Trophoblast cell (in vitro differentiated cells and primary cell): ENCODE measurements around the gene CDKAL1.

ENCODE experiments used
- DNase-seq, 2 donors: peaks; one replicate each; pipeline ENCODE4 v3.0.0-alpha.2; 2016
- H2AFZ ChIP-seq: 2 replicates; pipeline ENCODE4 v1.6.1; 2013; ENCODE audit warnings: low read length, moderate library complexity, mild to moderate bottlenecking; ENCODE audit not compliant: insufficient read depth, poor library complexity
- H2AK5ac ChIP-seq: 2 replicates; pipeline ENCODE4 v1.6.1; 2013; ENCODE audit warnings: mild to moderate bottlenecking, low read length
- H2BK120ac ChIP-seq: 2 replicates; pipeline ENCODE4 v1.6.1; 2013; ENCODE audit warnings: low read length, mild to moderate bottlenecking, moderate library complexity; ENCODE audit not compliant: insufficient read depth, poor library complexity
- H2BK12ac ChIP-seq: 2 replicates; pipeline ENCODE4 v1.6.1; 2013; ENCODE audit warnings: mild to moderate bottlenecking, low read length, moderate library complexity
- H2BK5ac ChIP-seq: 2 replicates; pipeline ENCODE4 v1.6.1; 2013; ENCODE audit warnings: low read length, low read depth, moderate library complexity, mild to moderate bottlenecking; ENCODE audit not compliant: poor library complexity
- H3K14ac ChIP-seq: 2 replicates; pipeline ENCODE4 v1.6.1; 2013; ENCODE audit warnings: mild to moderate bottlenecking, low read length
- H3K18ac ChIP-seq: 2 replicates; pipeline ENCODE4 v1.6.1; 2013; ENCODE audit warnings: mild to moderate bottlenecking, low read length
- H3K23ac ChIP-seq: 2 replicates; pipeline ENCODE4 v1.6.1; 2013; ENCODE audit warnings: low read length
- H3K27ac ChIP-seq: 2 replicates; pipeline ENCODE4 v1.5.1; 2013; ENCODE audit warnings: low read depth, mild to moderate bottlenecking, inconsistent platforms, low read length, moderate library complexity
- H3K27me3 ChIP-seq: 2 replicates; pipeline ENCODE4 v1.6.1; 2013; ENCODE audit warnings: inconsistent platforms, mild to moderate bottlenecking, low read length, moderate library complexity; ENCODE audit not compliant: insufficient read depth
- H3K36me3 ChIP-seq, 2 experiments: 1 replicate in 1 of 2; 2 replicates in 1 of 2; pipeline ENCODE4 v1.6.1; 2013; ENCODE audit warnings: low read length in 2 of 2, mild to moderate bottlenecking in 2 of 2, moderate library complexity in 1 of 2; ENCODE audit not compliant: insufficient read depth in 2 of 2, control insufficient read depth in 1 of 2
- H3K4ac ChIP-seq: 2 replicates; pipeline ENCODE4 v1.6.1; 2013; ENCODE audit warnings: low read depth, mild to moderate bottlenecking, low read length, moderate library complexity
- H3K4me1 ChIP-seq, 2 experiments: 1 replicate in 1 of 2; 2 replicates in 1 of 2; pipeline ENCODE4 v1.6.1; 2013; ENCODE audit warnings: low read length in 2 of 2, mild to moderate bottlenecking in 2 of 2, moderate library complexity in 1 of 2; ENCODE audit not compliant: insufficient read depth in 2 of 2, control insufficient read depth in 1 of 2
- H3K4me2 ChIP-seq: 2 replicates; pipeline ENCODE4 v1.6.1; 2013; ENCODE audit warnings: inconsistent platforms, mild to moderate bottlenecking, low read length, moderate library complexity
- H3K4me3 ChIP-seq: 2 replicates; pipeline ENCODE4 v1.5.1; 2013; ENCODE audit warnings: mild to moderate bottlenecking, low read depth, low read length, inconsistent platforms
- H3K79me1 ChIP-seq: one replicate; pipeline ENCODE4 v1.6.1; 2013; ENCODE audit warnings: low read length
- H3K79me2 ChIP-seq: 2 replicates; pipeline ENCODE4 v1.6.1; 2013; ENCODE audit warnings: low read length, mild to moderate bottlenecking; ENCODE audit not compliant: control insufficient read depth, insufficient read depth, poor library complexity
- H3K9ac ChIP-seq: 2 replicates; pipeline ENCODE4 v1.6.1; 2013; ENCODE audit warnings: mild to moderate bottlenecking, low read length
- H3K9me3 ChIP-seq: 2 replicates; pipeline ENCODE4 v1.6.1; 2013; ENCODE audit warnings: low read depth, mild to moderate bottlenecking, control low read depth, inconsistent platforms, low read length; ENCODE audit not compliant: insufficient read depth
- H4K12ac ChIP-seq: 2 replicates; pipeline ENCODE4 v1.6.1; 2013; ENCODE audit warnings: low read depth, mild to moderate bottlenecking, low read length, moderate library complexity
- H4K8ac ChIP-seq: 2 replicates; pipeline ENCODE4 v1.6.1; 2013; ENCODE audit warnings: low read depth, mild to moderate bottlenecking, low read length, moderate library complexity
- H4K91ac ChIP-seq: one replicate; pipeline ENCODE4 v1.6.1; 2013; ENCODE audit warnings: low read depth, mild to moderate bottlenecking, low read length, moderate library complexity
- WGBS: extraction: QIAGEN DNeasy Blood & Tissue Kit; methylation state at CpG from one replicate; pipeline ENCODE4 v1.1.7; 2013; ENCODE audit warnings: missing lambda C conversion rate; ENCODE audit not compliant: insufficient read length, insufficient coverage; ENCODE audit errors: extremely low coverage; 5-methylcytosine and 5-hydroxymethylcytosine counted together

The CDKAL1 gene

DNA sequence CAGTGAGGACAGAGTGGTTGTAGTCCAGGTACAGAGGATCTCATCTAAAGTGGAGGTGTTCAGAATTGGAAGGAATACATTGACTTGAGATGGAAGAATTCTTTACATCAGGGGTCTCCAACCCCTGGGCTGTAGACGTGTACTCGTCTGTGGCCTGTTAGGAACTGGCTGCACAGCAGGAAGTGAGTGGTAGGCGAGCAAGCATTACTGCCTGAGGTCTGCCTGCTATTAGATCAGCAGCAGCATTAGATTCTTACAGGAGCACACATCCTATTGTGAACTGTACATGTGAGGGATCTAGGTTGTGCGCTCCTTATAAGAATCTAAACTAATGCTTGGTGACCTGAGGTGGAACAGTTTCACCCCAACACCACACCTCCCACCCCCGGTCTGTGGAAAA lies 121.1 kb downstream of the CDKAL1 start:
- Histone ChIP-seq H2BK120ac (no peak overlapping the region), H2BK12ac (no peak overlapping the region), H3K79me1 (no peaks in the 10 kb centered on the region), H2AK5ac (no peak overlapping the region), H3K4me1 (peaks cover 0 to 2% of the 10 kb centered on the region in 2 experiments), H3K4me2 (no peak overlapping the region), H3K18ac (no peak overlapping the region), H3K14ac (no peak overlapping the region), H3K36me3 (no peaks in the 10 kb centered on the region), H3K27me3 (no peaks in the 10 kb centered on the region), H3K23ac (no peak overlapping the region), H3K4ac (no peak overlapping the region), H3K27ac (no peak overlapping the region), H3K9ac (no peak overlapping the region), H4K91ac (no peak overlapping the region), H2BK5ac (no peak overlapping the region), H3K4me3 (no peak overlapping the region), H4K8ac (no peak overlapping the region), H2AFZ (no peak overlapping the region), H3K79me2 (no peaks in the 10 kb centered on the region), H3K9me3 (no peaks in the 10 kb centered on the region), H4K12ac (no peak overlapping the region)
- no peak for DNase-seq
- WGBS: no CpG with 5 or more reads among the region's 5 CpGs

DNA sequence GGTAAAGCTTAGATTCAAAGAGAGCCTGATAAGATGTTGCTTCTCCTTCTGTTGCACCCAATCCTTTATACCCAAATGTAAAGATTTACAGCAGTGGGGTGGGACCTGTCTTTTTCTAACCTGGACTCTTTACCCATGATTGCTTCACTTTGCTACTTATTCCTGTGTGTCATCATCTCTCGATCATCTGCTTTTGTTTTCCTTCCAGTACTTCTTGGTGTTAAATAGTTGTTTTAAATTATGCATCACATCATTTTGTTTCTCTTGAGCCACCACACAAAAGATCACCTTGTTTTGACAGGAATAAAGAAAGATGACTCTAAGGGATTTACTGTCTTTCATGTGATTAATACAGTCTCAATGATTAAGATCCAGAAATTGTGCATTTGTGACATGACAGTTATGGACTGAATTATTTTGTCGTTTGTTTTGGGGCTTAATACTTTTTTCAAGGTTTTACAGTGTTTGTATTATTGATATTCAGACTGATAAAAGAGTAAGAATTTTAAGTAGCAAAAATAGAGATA lies 123.1 kb downstream of the CDKAL1 start:
- Histone ChIP-seq H3K79me1 (no peaks in the 10 kb centered on the region), H4K12ac (no peak overlapping the region), H3K36me3 (no peaks in the 10 kb centered on the region), H3K14ac (no peak overlapping the region), H3K4me2 (no peak overlapping the region), H3K27me3 (no peaks in the 10 kb centered on the region), H3K79me2 (no peaks in the 10 kb centered on the region), H3K27ac (no peak overlapping the region), H2BK120ac (no peak overlapping the region), H3K4me3 (no peak overlapping the region), H4K91ac (no peak overlapping the region), H2BK12ac (no peak overlapping the region), H2BK5ac (no peak overlapping the region), H3K18ac (no peak overlapping the region), H3K4me1 (peaks cover 0 to 2% of the 10 kb centered on the region in 2 experiments), H2AK5ac (no peak overlapping the region), H3K9ac (no peak overlapping the region), H3K9me3 (no peaks in the 10 kb centered on the region), H3K23ac (no peak overlapping the region), H3K4ac (no peak overlapping the region), H4K8ac (no peak overlapping the region), H2AFZ (no peak overlapping the region)
- no CpG with 5 or more reads among the region's 2 CpGs for WGBS
- DNase-seq: no peak

DNA sequence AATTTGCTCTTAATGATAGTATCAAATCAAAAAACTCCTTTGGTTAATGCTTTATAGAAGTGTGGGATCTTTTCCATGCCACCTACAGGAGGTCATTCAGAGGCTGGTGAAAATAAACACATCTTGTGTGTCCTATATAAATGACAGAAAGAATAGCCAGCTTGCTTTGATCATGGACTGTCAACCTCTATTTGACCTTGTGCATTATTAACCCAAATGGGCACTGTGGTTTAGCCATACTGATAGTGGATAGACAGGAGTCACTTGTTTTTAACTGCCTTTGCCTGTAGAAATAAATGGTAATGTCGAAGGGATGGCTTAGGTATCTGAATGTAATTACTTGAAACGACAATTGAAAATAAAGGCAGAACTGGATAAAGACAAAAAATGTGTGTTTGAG lies 123.8 kb downstream of the CDKAL1 start:
- Histone ChIP-seq H3K14ac (no peak overlapping the region), H2BK5ac (no peak overlapping the region), H2BK12ac (no peak overlapping the region), H3K9ac (no peak overlapping the region), H4K12ac (no peak overlapping the region), H3K36me3 (no peaks in the 10 kb centered on the region), H2AFZ (no peak overlapping the region), H4K8ac (no peak overlapping the region), H3K23ac (no peak overlapping the region), H3K4me2 (no peak overlapping the region), H2AK5ac (no peak overlapping the region), H3K4me3 (no peak overlapping the region), H3K4ac (no peak overlapping the region), H2BK120ac (no peak overlapping the region), H3K79me1 (no peaks in the 10 kb centered on the region), H3K79me2 (no peaks in the 10 kb centered on the region), H3K4me1 (peaks cover 0 to 2% of the 10 kb centered on the region in 2 experiments), H4K91ac (no peak overlapping the region), H3K9me3 (no peaks in the 10 kb centered on the region), H3K27ac (no peak overlapping the region), H3K27me3 (no peaks in the 10 kb centered on the region), H3K18ac (no peak overlapping the region)
- no peak for DNase-seq
- WGBS: no CpG with 5 or more reads among the region's 2 CpGs

DNA sequence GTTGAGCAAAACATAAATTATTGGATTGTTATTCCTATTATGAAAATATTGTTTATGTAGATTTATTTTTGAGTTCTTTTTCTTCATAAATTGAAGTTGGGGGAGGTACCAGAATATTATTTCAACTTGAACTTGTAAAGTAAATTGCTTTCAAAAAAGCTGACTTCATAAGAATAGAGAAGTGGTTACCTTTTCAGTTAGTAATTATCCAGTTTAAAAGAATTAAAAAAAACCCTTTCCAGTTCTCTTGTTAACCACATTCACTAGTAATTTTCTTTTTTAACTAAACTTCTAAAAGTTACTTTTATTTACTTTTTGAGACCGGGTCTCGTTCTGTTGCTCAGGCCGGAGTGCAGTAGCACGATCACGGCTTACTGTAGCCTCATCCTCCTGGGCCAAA lies 124.3 kb downstream of the CDKAL1 start:
- Histone ChIP-seq H4K8ac (no peak overlapping the region), H3K9ac (no peak overlapping the region), H3K79me2 (no peaks in the 10 kb centered on the region), H2BK120ac (no peak overlapping the region), H3K27ac (no peak overlapping the region), H3K4ac (no peak overlapping the region), H2AK5ac (no peak overlapping the region), H2BK5ac (no peak overlapping the region), H3K9me3 (no peaks in the 10 kb centered on the region), H3K79me1 (no peaks in the 10 kb centered on the region), H3K14ac (no peak overlapping the region), H2AFZ (no peak overlapping the region), H3K23ac (no peak overlapping the region), H4K12ac (no peak overlapping the region), H3K18ac (no peak overlapping the region), H3K4me1 (peaks cover 0 to 2% of the 10 kb centered on the region in 2 experiments), H4K91ac (no peak overlapping the region), H2BK12ac (no peak overlapping the region), H3K4me3 (no peak overlapping the region), H3K4me2 (no peak overlapping the region), H3K36me3 (no peaks in the 10 kb centered on the region), H3K27me3 (no peaks in the 10 kb centered on the region)
- no peak for DNase-seq
- WGBS: no CpG with 5 or more reads among the region's 5 CpGs
